ENCODE results near the gene SGCA.

The SGCA gene

GRCh38 chr17:50134206-50135110 is 31.3 kb upstream of the SGCA start:
- no peak for DNase-seq (ENCODE audit: low read depth, low spot score)

GRCh38 chr17:50135316-50136095 is 30.3 kb upstream of the SGCA start:
- no peak for DNase-seq (ENCODE audit: low read depth, low spot score)

- no peak for DNase-seq (ENCODE audit: low read depth, low spot score)
Observed at GRCh38 chr17:50136096-50136687, 29.6 kb upstream of the SGCA start.

GRCh38 chr17:50137042-50137441 is 28.8 kb upstream of the SGCA start:
- DNase-seq (ENCODE audit: low read depth, low spot score): no peak

GRCh38 chr17:50139185-50139783 is 26.5 kb upstream of the SGCA start:
- DNase-seq (ENCODE audit: low read depth, low spot score): no peak

- DNase-seq (ENCODE audit: low read depth, low spot score): no peak
Observed at GRCh38 chr17:50139950-50140885, 25.6 kb upstream of the SGCA start.

GRCh38 chr17:50141026-50141744 is 24.6 kb upstream of the SGCA start:
- no peak for DNase-seq (ENCODE audit: low read depth, low spot score)

- no peak for DNase-seq (ENCODE audit: low read depth, low spot score)
Observed at GRCh38 chr17:50141745-50142110, 24.1 kb upstream of the SGCA start.

GRCh38 chr17:50143461-50144176 is 22.2 kb upstream of the SGCA start:
- DNase-seq (ENCODE audit: low read depth, low spot score): no peak

GRCh38 chr17:50144355-50144754 is 21.4 kb upstream of the SGCA start:
- DNase-seq (ENCODE audit: low read depth, low spot score): no peak

- no peak for DNase-seq (ENCODE audit: low read depth, low spot score)
Observed at GRCh38 chr17:50144845-50145531, 20.8 kb upstream of the SGCA start.

GRCh38 chr17:50145532-50146229 is 20.1 kb upstream of the SGCA start:
- DNase-seq (ENCODE audit: low read depth, low spot score): no peak

GRCh38 chr17:50146230-50146926 is 19.4 kb upstream of the SGCA start:
- no peak for DNase-seq (ENCODE audit: low read depth, low spot score)

GRCh38 chr17:50146927-50147665 is 18.7 kb upstream of the SGCA start:
- no peak for DNase-seq (ENCODE audit: low read depth, low spot score)

- no peak for DNase-seq (ENCODE audit: low read depth, low spot score)
Observed at GRCh38 chr17:50147841-50148225, 18.0 kb upstream of the SGCA start.

GRCh38 chr17:50148226-50149090 is 17.3 kb upstream of the SGCA start:
- no peak for DNase-seq (ENCODE audit: low read depth, low spot score)

All from smooth muscle cell of the brain vasculature (primary cell).